OCI-LY3 (cell line): ENCODE measurements around the gene TNS4.

Experiments used
- CTCF ChIP-seq: fragments of 200-600, 300-600 bp; sonication (generic); IDR thresholded peaks from 2 replicates; pipeline ENCODE4 v1.5.1; 2014; ENCODE audit warnings: antibody characterized with exemption, low read length, low read depth
- EZH2phosphoT487 ChIP-seq: fragments of 200-600 bp; shearing (Covaris generic); IDR thresholded peaks from 2 replicates; pipeline ENCODE4 v1.6.1; 2018; ENCODE audit warnings: antibody characterized with exemption, mixed run types, low read depth

DNA sequence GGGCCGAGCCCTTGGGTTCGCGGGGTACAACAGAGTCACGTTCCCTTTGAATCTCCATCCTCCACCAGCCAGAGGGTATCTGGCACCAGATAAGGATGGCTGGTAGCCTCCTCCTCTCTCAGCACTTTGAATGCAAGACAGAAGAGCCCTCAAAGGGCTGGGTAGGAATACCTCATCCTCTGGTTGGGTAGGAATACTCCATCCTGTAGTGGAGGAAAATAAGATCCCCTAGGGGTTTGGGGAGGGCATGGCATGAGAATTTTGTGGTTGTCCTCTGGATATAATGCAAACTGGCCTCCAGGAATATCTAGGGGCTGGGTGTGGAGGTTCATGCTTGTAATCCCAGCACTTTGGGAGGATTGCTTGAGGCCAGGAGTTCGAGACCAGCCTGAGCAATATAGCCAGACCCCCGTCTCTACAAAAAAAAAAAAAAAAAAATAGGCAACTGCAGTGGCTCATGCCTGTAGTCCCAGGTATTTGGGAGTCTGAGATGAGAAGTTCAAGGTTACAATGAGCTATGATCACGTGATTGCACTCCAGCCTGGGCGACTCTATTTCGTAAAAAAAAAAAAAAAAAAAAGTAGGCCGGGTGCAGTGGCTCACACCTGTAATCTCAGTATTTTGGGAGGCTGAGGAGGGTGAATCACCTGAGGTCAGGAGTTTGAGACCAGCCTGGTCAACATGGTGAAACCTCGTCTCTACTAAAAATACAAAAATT is 55.5 kb downstream of the TNS4 start:
- TF ChIP-seq CTCF, result no peak
- TF ChIP-seq EZH2phosphoT487, result no peak
